Large intestine (tissue), 12 donors: Measurements from ENCODE around the gene KDM3B. TPM values are rescaled to one million over a fixed set of nuclear protein-coding genes. Genes with fewer than 3 reads are reported as not detected.
"Not testable (repeated sequence)": the region's sequence is repeated elsewhere in the genome, so short reads cannot be mapped to it uniquely, and the experiment has no call there.

Source experiments
- DNase-seq, 2 donors: peaks; one replicate each; pipeline versions ENCODE4 v3.0.0 to v3.0.0-alpha.2; 2013
- H3K27ac ChIP-seq: one replicate; pipeline ENCODE4 v1.5.1; 2013; ENCODE audit warnings: low read length
- H3K27me3 ChIP-seq: 2 replicates; pipeline ENCODE4 v1.6.1; 2013; ENCODE audit warnings: low read length; ENCODE audit not compliant: control insufficient read depth, insufficient read depth
- H3K36me3 ChIP-seq: 2 replicates; pipeline ENCODE4 v1.6.1; 2013; ENCODE audit warnings: low read length; ENCODE audit not compliant: control insufficient read depth, insufficient read depth
- H3K4me1 ChIP-seq: one replicate; pipeline ENCODE4 v1.6.1; 2013; ENCODE audit warnings: low read length; ENCODE audit not compliant: control insufficient read depth, insufficient read depth
- H3K4me3 ChIP-seq: one replicate; pipeline ENCODE4 v1.5.1; 2013; ENCODE audit warnings: low read length
- H3K9me3 ChIP-seq: one replicate; pipeline ENCODE4 v1.6.1; 2013; ENCODE audit warnings: mild to moderate bottlenecking, low read depth, low read length, moderate library complexity; ENCODE audit not compliant: control insufficient read depth
- WGBS: methylation state at CpG from one replicate; pipeline ENCODE4 v1.1.5; 2013; ENCODE audit warnings: low lambda C conversion rate; ENCODE audit not compliant: insufficient coverage; 5-methylcytosine and 5-hydroxymethylcytosine counted together
- long read RNA-seq, 11 donors: transcript quantifications; one replicate each; lab custom pipeline, GENCODE V29; 2026
- polyA plus RNA-seq: library from polyadenylated mRNA; unstranded; fragments of 120-200 nt; gene quantifications from one replicate; pipeline ENCODE4 v1.2.1, GENCODE V29; 2013

The KDM3B gene, protein sequence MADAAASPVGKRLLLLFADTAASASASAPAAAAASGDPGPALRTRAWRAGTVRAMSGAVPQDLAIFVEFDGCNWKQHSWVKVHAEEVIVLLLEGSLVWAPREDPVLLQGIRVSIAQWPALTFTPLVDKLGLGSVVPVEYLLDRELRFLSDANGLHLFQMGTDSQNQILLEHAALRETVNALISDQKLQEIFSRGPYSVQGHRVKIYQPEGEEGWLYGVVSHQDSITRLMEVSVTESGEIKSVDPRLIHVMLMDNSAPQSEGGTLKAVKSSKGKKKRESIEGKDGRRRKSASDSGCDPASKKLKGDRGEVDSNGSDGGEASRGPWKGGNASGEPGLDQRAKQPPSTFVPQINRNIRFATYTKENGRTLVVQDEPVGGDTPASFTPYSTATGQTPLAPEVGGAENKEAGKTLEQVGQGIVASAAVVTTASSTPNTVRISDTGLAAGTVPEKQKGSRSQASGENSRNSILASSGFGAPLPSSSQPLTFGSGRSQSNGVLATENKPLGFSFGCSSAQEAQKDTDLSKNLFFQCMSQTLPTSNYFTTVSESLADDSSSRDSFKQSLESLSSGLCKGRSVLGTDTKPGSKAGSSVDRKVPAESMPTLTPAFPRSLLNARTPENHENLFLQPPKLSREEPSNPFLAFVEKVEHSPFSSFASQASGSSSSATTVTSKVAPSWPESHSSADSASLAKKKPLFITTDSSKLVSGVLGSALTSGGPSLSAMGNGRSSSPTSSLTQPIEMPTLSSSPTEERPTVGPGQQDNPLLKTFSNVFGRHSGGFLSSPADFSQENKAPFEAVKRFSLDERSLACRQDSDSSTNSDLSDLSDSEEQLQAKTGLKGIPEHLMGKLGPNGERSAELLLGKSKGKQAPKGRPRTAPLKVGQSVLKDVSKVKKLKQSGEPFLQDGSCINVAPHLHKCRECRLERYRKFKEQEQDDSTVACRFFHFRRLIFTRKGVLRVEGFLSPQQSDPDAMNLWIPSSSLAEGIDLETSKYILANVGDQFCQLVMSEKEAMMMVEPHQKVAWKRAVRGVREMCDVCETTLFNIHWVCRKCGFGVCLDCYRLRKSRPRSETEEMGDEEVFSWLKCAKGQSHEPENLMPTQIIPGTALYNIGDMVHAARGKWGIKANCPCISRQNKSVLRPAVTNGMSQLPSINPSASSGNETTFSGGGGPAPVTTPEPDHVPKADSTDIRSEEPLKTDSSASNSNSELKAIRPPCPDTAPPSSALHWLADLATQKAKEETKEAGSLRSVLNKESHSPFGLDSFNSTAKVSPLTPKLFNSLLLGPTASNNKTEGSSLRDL (N-terminal part only)
- polyA plus RNA-seq, result 61.1 TPM
- long read RNA-seq, donor 1, full-length matches to known transcripts, result 1 of 19 reads
- long read RNA-seq, donor 1, partial matches to known transcripts, result 18 of 19 reads
- long read RNA-seq, donor 1, other reads (novel, unspliced or antisense), result 0 of 19 reads
- long read RNA-seq, donor 2, full-length matches to known transcripts, result 1 of 65 reads
- long read RNA-seq, donor 2, partial matches to known transcripts, result 64 of 65 reads
- long read RNA-seq, donor 2, other reads (novel, unspliced or antisense), result 0 of 65 reads
- long read RNA-seq, donor 3, full-length matches to known transcripts, result 1 of 6 reads
- long read RNA-seq, donor 3, partial matches to known transcripts, result 5 of 6 reads
- long read RNA-seq, donor 3, other reads (novel, unspliced or antisense), result 0 of 6 reads
- long read RNA-seq, donor 4, result 0 reads
- long read RNA-seq, donor 5, partial matches to known transcripts, result 15 of 15 reads
- long read RNA-seq, donor 5, other reads (novel, unspliced or antisense), result 0 of 15 reads
- long read RNA-seq, donor 6, full-length matches to known transcripts, result 1 of 44 reads
- long read RNA-seq, donor 6, partial matches to known transcripts, result 43 of 44 reads
- long read RNA-seq, donor 6, other reads (novel, unspliced or antisense), result 0 of 44 reads
- long read RNA-seq, donor 7, full-length matches to known transcripts, result 3 of 13 reads
- long read RNA-seq, donor 7, partial matches to known transcripts, result 10 of 13 reads
- long read RNA-seq, donor 7, other reads (novel, unspliced or antisense), result 0 of 13 reads
- long read RNA-seq, donor 8, full-length matches to known transcripts, result 2 of 2 reads
- long read RNA-seq, donor 8, partial matches to known transcripts, result 0 of 2 reads
- long read RNA-seq, donor 8, other reads (novel, unspliced or antisense), result 0 of 2 reads
- long read RNA-seq, donor 9, result 0 reads
- long read RNA-seq, donor 10, full-length matches to known transcripts, result 2 of 2 reads
- long read RNA-seq, donor 10, partial matches to known transcripts, result 0 of 2 reads
- long read RNA-seq, donor 10, other reads (novel, unspliced or antisense), result 0 of 2 reads
- long read RNA-seq, donor 11, partial matches to known transcripts, result 0 of 1 reads
- long read RNA-seq, donor 11, other reads (novel, unspliced or antisense), result 0 of 1 reads

DNA sequence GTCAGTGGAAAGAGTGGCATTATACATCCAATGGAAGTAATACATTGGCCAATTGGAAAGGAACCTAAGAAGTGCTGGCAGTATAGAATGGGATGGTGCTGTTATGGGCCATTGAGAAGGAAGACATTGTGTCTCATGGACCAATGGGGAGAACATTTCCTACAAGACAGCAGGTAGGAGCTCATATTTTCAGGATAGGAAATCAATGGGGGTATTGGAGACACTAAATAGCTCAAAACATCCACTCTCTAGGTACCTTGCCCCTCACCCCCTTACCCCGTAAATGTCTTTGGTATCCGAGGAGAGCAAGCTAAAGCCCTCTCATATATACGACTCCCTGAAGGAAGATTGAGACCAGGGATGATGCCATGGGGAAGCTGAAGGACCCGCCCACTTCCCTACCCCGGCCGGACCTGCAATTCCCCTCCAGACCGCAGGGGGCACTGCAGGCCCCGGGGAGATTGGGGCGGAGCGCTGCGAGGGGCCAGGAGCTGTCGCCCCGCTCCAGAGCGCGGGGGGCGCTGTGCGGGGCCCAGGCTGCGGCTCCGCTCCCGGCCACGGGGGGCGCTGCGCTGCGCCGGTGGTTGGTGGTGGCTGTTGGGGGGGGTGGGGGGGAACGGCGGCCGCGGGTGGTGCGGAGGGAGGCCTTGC is at the start of gene KDM3B:
KDM3B (plus strand) TSS at position 615 of the 651 bp plus-strand sequence. CDS start 111 bp downstream, outside the sequence.
- peaks cover 6% of the 10 kb centered on the region for H3K9me3 ChIP-seq
- peak within 1 kb of the TSS; percentile 91 for H3K4me3 ChIP-seq
- peaks cover 23% of the 10 kb centered on the region for H3K36me3 ChIP-seq
- peak within 1 kb of the TSS; percentile 98 for H3K27ac ChIP-seq
- WGBS, result no CpG with 5 or more reads among the region's 30 CpGs
- no peaks in the 10 kb centered on the region for H3K27me3 ChIP-seq
- peak; percentile 82 to 86 for DNase-seq
- H3K4me1 ChIP-seq, result peaks cover 7% of the 10 kb centered on the region

DNA sequence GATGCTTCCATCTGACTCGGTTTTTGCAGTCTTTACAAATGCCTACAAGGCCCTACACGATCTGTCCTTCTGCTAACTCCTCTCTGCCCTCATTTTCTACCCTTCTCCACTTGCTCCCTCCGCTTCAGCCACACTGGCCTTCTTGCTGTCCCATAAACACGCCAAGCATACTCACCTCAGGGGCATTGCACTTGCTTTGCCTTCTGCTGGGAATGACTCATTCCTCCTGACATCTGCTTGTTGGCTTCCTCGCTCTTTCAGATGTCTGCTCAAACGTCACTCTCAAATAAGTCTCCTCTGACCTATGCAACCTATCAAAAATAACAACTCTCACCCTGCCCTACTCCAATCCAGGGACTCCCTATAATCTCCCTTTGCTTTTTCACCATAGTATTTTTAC is 49.1 kb upstream of the KDM3B start:
- no peaks in the 10 kb centered on the region for H3K4me1 ChIP-seq
- no peak overlapping the region for H3K4me3 ChIP-seq
- no peaks in the 10 kb centered on the region for H3K27me3 ChIP-seq
- H3K27ac ChIP-seq, result no peak overlapping the region
- WGBS, result 100% methylated on average over 1 of the region's 6 CpGs
- DNase-seq, result no peak
- H3K36me3 ChIP-seq, result no peaks in the 10 kb centered on the region
- H3K9me3 ChIP-seq, result no peaks in the 10 kb centered on the region

DNA sequence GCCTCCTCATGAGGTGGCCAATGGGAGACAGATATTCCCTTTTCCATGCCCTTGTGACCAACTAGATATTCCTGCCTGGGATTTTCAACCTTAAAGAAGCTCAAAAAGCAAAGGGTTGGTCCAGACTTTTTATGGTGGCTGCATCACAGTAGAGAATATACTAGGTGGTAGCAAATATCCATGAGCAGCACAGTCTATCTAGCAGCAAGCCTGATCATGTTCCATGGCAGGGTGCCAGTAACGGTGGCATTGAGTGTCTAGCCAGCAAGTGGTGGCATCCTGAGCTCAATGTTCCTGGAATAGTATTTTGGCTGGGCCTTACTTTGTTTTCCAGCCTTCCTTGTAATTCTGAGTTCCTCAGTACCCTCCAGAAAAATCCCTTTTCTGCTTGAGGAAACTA is 46.7 kb upstream of the KDM3B start:
- Histone ChIP-seq H3K27me3 (no peaks in the 10 kb centered on the region), H3K4me3 (no peak overlapping the region), H3K4me1 (no peaks in the 10 kb centered on the region), H3K27ac (no peak overlapping the region), H3K36me3 (no peaks in the 10 kb centered on the region), H3K9me3 (no peaks in the 10 kb centered on the region)
- no peak for DNase-seq
- no CpG with 5 or more reads among the region's 1 CpG for WGBS

DNA sequence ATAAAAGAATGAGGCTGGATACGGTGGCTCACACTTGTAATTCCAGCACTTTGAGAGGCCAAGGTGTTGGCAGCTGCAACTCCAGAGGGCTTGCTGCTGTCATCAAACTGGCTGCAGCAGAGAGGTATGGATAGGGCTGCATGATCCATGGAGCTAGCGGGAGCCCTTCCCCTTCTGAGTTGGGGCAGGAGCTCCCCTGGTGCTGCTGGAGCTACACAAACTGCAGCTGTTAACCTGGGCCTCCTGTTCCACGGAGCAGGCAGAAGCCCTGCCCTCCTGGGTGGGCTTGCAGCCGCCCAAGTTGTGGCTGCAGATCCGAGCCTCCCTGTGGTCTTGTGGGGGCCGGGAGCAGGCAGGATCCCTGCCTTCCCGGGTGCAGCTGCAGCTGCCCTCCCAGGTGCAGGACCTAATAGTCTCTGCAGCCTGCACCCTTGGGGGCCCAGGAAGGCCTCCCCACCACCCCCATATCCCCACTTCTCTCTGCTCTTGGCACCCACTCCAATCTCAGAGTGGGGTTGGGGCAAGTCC is 36.7 kb upstream of the KDM3B start:
- no CpG with 5 or more reads among the region's 7 CpGs for WGBS
- H3K9me3 ChIP-seq, result no peaks in the 10 kb centered on the region

DNA sequence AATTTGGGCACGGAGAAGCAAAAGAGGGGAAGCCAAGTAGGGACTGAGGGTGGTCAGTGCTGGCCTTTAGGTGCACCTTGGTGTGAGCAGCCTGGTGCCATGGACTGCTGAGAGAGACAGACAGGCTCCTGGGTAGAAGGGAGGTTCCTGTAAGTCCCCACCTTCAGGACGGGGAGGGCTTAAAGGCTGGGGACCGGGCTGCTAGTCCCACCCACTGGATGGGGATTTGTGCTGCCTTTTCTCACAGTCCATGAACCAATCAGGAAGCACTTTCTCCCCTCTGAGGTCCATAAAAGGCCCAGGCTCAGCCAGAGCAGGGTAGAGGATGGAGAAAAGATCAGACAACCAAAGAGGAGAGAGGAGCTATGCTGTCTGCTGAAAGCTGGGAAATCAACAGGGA is 36.1 kb upstream of the KDM3B start:
- no peak overlapping the region for H3K27ac ChIP-seq
- no peak overlapping the region for H3K4me3 ChIP-seq
- no peaks in the 10 kb centered on the region for H3K9me3 ChIP-seq
- WGBS, result no CpG with 5 or more reads among the region's 3 CpGs
- DNase-seq, result no peak
- H3K4me1 ChIP-seq, result no peaks in the 10 kb centered on the region
- no peaks in the 10 kb centered on the region for H3K36me3 ChIP-seq
- H3K27me3 ChIP-seq, result no peaks in the 10 kb centered on the region

More for the DNA sequence above, 36.7 kb upstream of the KDM3B start:
- no peak overlapping the region for H3K27ac ChIP-seq
- no peak overlapping the region for H3K4me3 ChIP-seq
- no peaks in the 10 kb centered on the region for H3K36me3 ChIP-seq
- H3K4me1 ChIP-seq, result no peaks in the 10 kb centered on the region
- no peak for DNase-seq
- H3K27me3 ChIP-seq, result no peaks in the 10 kb centered on the region

DNA sequence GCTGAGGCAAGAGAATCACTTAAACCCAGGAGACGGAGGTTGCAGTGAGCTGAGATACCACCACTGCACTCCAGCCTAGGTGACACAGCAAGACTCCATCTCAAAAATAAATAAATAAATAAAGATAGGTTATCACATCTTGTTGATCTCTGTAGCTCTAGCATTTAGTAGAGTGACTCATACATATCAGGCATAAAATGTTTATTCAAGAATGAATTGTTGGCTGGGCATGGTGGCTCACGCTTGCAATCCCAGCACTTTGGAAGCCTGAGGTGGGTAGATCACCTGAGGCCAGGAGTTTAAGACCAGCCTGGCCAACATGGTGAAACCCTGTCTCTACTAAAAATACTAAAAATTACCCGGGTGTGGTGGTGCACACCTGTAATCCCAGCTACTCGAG is 34.3 kb upstream of the KDM3B start:
- DNase-seq, H3K27ac ChIP-seq, H3K9me3 ChIP-seq, H3K4me1 ChIP-seq, H3K4me3 ChIP-seq, H3K36me3 ChIP-seq, H3K27me3 ChIP-seq: not testable (repeated sequence)
- WGBS, result 100% methylated on average over 1 of the region's 4 CpGs

DNA sequence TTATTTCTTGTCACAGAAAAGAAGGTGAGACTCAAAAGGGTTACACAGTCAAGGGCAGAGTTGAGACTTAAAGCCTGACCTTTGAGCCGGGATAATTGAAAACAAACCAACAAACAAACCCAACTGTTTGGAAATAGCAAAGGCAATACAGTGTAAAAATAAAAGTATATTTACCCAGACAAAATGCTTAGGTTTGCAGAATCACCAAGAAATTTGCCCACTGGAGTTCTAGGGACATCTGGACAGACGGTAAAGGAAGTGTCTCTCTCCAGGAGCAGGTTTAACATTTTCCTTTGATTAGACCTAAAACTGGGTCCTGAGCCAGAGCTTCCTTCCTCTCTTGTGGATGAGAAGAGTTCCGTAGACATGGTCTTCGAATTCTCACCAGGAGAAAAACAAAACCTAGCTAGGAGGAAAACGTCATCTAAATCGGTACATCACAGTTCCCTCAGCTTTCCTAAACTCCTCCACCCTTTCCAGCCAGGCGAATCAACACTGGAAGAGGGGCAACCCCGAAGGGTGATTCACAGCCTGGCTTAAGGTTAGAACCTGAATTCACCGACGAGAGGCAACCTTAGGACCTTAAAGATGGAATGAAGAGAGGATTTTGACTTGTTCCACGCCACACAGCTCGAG is 21.6 kb upstream of the KDM3B start:
- Histone ChIP-seq H3K9me3 (no peaks in the 10 kb centered on the region), H3K4me1 (peaks cover 7% of the 10 kb centered on the region), H3K27me3 (no peaks in the 10 kb centered on the region), H3K4me3 (peak overlapping the region; percentile 54), H3K36me3 (no peaks in the 10 kb centered on the region), H3K27ac (peak overlapping the region; percentile 38)
- WGBS, result no CpG with 5 or more reads among the region's 12 CpGs
- DNase-seq, result peak in 1 of 2 donors; percentile 33
